Measurements from ENCODE around the gene CALHM5. TPM values are rescaled to one million over a fixed set of nuclear protein-coding genes. Genes with fewer than 3 reads are reported as not detected.

Gene CALHM5, protein sequence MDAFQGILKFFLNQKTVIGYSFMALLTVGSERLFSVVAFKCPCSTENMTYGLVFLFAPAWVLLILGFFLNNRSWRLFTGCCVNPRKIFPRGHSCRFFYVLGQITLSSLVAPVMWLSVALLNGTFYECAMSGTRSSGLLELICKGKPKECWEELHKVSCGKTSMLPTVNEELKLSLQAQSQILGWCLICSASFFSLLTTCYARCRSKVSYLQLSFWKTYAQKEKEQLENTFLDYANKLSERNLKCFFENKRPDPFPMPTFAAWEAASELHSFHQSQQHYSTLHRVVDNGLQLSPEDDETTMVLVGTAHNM
- not detected for total RNA-seq (2021; ENCODE audit: unreplicated experiment)
- polyA plus RNA-seq (2012; ENCODE audit: insufficient read length), result not detected
- percentile 10 among the genes with signal in this experiment for Bru-seq, nascent RNA
- BruChase-seq, experiment 1, labeled RNA remaining after a 2-hour chase, result percentile 14 among the genes with signal in this experiment
- percentile 11 among the genes with signal in this experiment for BruChase-seq, experiment 2, labeled RNA remaining after a 6-hour chase
- long read RNA-seq, full-length matches to known transcripts, result 1 of 1 reads
- long read RNA-seq, partial matches to known transcripts, result 0 of 1 reads
- long read RNA-seq, other reads (novel, unspliced or antisense), result 0 of 1 reads

DNA sequence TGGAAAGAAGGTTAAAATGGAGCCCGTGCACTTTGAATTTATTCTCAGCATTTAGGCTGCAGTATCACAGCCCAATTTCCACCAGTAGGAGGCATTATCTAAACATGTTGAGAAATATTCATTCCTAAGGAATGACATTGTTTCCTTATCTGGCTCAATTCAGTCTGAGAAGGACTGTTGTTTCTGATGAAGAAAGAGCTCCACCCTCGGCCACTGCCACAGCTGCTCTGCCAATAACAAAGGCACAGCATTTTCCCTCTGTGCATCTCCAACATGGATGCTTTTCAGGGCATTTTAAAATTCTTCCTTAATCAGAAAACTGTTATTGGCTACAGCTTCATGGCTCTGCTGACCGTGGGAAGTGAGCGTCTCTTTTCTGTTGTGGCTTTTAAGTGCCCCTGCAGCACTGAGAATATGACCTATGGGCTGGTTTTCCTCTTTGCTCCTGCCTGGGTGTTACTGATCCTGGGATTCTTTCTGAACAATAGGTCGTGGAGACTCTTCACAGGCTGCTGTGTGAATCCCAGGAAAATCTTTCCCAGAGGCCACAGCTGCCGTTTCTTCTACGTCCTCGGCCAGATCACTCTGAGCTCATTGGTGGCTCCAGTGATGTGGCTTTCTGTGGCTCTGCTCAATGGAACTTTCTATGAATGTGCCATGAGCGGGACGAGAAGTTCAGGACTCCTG lies at the start of gene CALHM5:
TSS of gene CALHM5 (plus strand) at position 216 of the 687 bp plus-strand sequence. CDS start at position 274, 58 bp downstream.
- no peak for TF ChIP-seq TCF7L2 (IDR thresholded peaks at IDR 0.05; ENCODE audit: low read depth, low read length)
- no peak for TF ChIP-seq POLR2AphosphoS5 (IDR thresholded peaks at IDR 0.05; ENCODE audit: low read depth, low read length)
- TF ChIP-seq, protein P1, sequence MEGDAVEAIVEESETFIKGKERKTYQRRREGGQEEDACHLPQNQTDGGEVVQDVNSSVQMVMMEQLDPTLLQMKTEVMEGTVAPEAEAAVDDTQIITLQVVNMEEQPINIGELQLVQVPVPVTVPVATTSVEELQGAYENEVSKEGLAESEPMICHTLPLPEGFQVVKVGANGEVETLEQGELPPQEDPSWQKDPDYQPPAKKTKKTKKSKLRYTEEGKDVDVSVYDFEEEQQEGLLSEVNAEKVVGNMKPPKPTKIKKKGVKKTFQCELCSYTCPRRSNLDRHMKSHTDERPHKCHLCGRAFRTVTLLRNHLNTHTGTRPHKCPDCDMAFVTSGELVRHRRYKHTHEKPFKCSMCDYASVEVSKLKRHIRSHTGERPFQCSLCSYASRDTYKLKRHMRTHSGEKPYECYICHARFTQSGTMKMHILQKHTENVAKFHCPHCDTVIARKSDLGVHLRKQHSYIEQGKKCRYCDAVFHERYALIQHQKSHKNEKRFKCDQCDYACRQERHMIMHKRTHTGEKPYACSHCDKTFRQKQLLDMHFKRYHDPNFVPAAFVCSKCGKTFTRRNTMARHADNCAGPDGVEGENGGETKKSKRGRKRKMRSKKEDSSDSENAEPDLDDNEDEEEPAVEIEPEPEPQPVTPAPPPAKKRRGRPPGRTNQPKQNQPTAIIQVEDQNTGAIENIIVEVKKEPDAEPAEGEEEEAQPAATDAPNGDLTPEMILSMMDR (IDR thresholded peaks at IDR 0.05), result peak; percentile 67
- no peak for TF ChIP-seq SIN3A (IDR thresholded peaks at IDR 0.05; ENCODE audit: borderline replicate concordance, insufficient read depth, low read depth, low read length)
- TF ChIP-seq, protein P2, sequence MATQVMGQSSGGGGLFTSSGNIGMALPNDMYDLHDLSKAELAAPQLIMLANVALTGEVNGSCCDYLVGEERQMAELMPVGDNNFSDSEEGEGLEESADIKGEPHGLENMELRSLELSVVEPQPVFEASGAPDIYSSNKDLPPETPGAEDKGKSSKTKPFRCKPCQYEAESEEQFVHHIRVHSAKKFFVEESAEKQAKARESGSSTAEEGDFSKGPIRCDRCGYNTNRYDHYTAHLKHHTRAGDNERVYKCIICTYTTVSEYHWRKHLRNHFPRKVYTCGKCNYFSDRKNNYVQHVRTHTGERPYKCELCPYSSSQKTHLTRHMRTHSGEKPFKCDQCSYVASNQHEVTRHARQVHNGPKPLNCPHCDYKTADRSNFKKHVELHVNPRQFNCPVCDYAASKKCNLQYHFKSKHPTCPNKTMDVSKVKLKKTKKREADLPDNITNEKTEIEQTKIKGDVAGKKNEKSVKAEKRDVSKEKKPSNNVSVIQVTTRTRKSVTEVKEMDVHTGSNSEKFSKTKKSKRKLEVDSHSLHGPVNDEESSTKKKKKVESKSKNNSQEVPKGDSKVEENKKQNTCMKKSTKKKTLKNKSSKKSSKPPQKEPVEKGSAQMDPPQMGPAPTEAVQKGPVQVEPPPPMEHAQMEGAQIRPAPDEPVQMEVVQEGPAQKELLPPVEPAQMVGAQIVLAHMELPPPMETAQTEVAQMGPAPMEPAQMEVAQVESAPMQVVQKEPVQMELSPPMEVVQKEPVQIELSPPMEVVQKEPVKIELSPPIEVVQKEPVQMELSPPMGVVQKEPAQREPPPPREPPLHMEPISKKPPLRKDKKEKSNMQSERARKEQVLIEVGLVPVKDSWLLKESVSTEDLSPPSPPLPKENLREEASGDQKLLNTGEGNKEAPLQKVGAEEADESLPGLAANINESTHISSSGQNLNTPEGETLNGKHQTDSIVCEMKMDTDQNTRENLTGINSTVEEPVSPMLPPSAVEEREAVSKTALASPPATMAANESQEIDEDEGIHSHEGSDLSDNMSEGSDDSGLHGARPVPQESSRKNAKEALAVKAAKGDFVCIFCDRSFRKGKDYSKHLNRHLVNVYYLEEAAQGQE (IDR thresholded peaks at IDR 0.05; ENCODE audit: insufficient read depth in 1 of 2, low read depth in 2 of 2, low read length in 1 of 2), result no peak
- ChIA-PET POLR2A (no interaction called here), CTCF (interaction anchor here (0.8 kb wide), 1 partner anchor 224 kb away, joined by 4 read pairs; no protein-coding TSS in a partner anchor)
- ATAC-seq, result peak; percentile 84
- no peaks in the 10 kb centered on the region for H3K36me3 ChIP-seq (ENCODE audit: control insufficient read depth, insufficient read depth, low read length)
- no peak within 1 kb of the TSS for H3K27ac ChIP-seq (ENCODE audit: low read length)
- 0 out of 2 replicates have a peak, but pooled peaks cover 4% of the 10 kb centered on the region for H3K4me1 ChIP-seq (ENCODE audit: control insufficient read depth, insufficient read depth, low read length)
- H3K4me3 ChIP-seq (ENCODE audit: low read depth in 2 of 2, low read length in 2 of 2), result peak within 1 kb of the TSS in 1 of 2 experiments; percentile 21; a peak in 2 of 4 replicates
- intact Hi-C loops (cut with micrococcal nuclease; ENCODE audit: unreplicated experiment) (no loop called here), in situ Hi-C loops (cut with HindIII; ENCODE audit: low pct_unique_long_range_greater_than_20kb, low sequenced_read_pairs) (no loop called here)
- BruUV-seq (replicated peaks), result no TSS peak
- H3K27me3 ChIP-seq (ENCODE audit: control insufficient read depth, insufficient read depth, low read length), result peaks cover 29% of the 10 kb centered on the region; the same call in 1 of the 2 replicates
- DNase-seq (ENCODE audit: low read depth, low spot score), result peak; percentile 54
- H3K9me3 ChIP-seq (ENCODE audit: control insufficient read depth, insufficient read depth, low read depth, low read length), result no peaks in the 10 kb centered on the region

DNA sequence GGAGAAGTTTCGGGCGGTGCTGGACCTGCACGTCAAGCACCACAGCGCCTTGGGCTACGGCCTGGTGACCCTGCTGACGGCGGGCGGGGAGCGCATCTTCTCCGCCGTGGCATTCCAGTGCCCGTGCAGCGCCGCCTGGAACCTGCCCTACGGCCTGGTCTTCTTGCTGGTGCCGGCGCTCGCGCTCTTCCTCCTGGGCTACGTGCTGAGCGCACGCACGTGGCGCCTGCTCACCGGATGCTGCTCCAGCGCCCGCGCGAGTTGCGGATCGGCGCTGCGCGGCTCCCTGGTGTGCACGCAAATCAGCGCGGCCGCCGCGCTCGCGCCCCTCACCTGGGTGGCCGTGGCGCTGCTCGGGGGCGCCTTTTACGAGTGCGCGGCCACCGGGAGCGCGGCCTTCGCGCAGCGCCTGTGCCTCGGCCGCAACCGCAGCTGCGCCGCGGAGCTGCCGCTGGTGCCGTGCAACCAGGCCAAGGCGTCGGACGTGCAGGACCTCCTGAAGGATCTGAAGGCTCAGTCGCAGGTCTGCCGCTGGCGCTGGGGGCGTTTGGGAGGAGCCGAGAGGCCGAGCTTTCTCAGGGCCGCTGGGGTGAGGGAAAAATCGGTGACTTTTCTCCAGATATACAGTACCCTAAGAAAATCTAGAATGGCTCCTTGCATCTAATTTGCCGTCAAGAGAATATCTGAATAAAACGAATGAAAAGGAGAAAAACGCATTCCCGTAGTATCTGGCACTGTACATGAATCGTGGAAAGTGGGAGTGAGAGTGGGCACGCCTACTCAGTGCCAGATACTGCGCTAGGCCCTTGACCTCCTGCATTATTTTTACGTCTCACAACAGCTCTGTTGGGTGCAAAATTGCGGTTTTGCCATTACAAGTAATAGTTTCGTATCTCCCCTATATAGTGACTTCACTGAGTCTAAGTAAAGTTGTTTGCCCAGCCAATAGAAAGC lies 49.2 kb upstream of the CALHM5 start:
- Histone ChIP-seq H3K36me3 (ENCODE audit: control insufficient read depth, insufficient read depth, low read length) (no peaks in the 10 kb centered on the region), H3K9me3 (ENCODE audit: control insufficient read depth, insufficient read depth, low read depth, low read length) (no peaks in the 10 kb centered on the region), H3K27ac (ENCODE audit: low read length) (no peak overlapping the region), H3K27me3 (ENCODE audit: control insufficient read depth, insufficient read depth, low read length) (peaks cover 52% of the 10 kb centered on the region), H3K4me1 (ENCODE audit: control insufficient read depth, insufficient read depth, low read length) (0 out of 2 replicates have a peak, but pooled peaks cover 4% of the 10 kb centered on the region), H3K4me3 (ENCODE audit: low read depth in 2 of 2, low read length in 2 of 2) (peak overlapping the region; percentile 36 to 52)
- in situ Hi-C loops (cut with HindIII; ENCODE audit: low pct_unique_long_range_greater_than_20kb, low sequenced_read_pairs) (no loop called here), intact Hi-C loops (cut with micrococcal nuclease; ENCODE audit: unreplicated experiment) (loop anchor here (5.0 kb wide), 1 partner anchor 175 kb away; no protein-coding TSS in a partner anchor)
- DNase-seq (ENCODE audit: low read depth, low spot score) (no peak), ATAC-seq (peak; percentile 88)
- TF ChIP-seq TCF7L2 (IDR thresholded peaks at IDR 0.05; ENCODE audit: low read depth, low read length) (peak; percentile 16; the same call in 1 of the 2 replicates), POLR2AphosphoS5 (IDR thresholded peaks at IDR 0.05; ENCODE audit: low read depth, low read length) (no peak)
- no TSS peak for BruUV-seq (replicated peaks)
- POLR2A ChIA-PET, result no interaction called here
- CTCF ChIA-PET, result no interaction called here

Data from Panc1 (cell line).